Central memory CD4-positive, alpha-beta T cell (primary cell): ENCODE measurements around the gene DCTN5.
"Not testable (repeated sequence)": the region's sequence is repeated elsewhere in the genome, so short reads cannot be mapped to it uniquely, and the experiment has no call there.

Experiments used
- DNase-seq: peaks from one replicate; pipeline ENCODE4 v3.0.0; 2022

Gene DCTN5

DNA sequence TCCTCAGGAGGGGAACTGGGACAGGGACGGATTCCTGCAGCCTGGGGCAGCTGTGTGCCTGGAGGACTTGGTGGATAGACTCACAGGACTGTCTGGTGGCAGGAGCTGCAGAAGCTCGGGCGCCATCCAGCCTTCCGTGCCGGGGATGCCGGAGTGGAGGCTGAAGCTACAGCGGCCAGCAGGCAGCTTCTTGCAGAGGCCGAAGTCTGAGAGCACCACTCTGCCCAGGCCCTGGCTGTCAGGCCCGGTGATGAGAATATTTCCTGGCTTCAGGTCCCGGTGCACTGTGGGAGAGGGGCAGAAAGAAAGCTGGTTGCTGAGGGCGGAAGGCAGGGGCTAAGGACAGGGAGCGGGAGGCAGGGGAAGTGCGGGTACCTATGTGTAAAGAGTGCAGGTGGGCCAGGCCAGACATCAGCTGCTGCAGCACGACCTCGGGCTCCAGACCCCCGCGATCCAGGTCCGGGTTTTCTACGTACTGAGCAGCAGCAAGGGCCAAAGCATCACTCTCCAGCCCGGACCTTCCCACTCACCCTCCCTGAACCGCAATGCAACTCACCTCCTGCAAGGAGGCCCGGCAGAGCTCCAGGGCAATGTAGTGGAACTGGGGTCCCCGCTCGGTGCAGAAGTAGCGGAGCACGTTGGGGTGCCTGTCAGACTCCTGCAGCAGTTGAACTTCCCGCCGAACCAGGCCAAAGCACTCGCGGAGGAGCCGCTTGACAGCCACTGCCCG lies 53.5 kb downstream of the DCTN5 start:
- no peak for DNase-seq

- DNase-seq = no peak
Measured at GRCh38 chr16:23695756-23696155, 54.5 kb downstream of the DCTN5 start.

- DNase-seq = no peak
Measured at GRCh38 chr16:23699100-23699499, 57.8 kb downstream of the DCTN5 start.

DNA sequence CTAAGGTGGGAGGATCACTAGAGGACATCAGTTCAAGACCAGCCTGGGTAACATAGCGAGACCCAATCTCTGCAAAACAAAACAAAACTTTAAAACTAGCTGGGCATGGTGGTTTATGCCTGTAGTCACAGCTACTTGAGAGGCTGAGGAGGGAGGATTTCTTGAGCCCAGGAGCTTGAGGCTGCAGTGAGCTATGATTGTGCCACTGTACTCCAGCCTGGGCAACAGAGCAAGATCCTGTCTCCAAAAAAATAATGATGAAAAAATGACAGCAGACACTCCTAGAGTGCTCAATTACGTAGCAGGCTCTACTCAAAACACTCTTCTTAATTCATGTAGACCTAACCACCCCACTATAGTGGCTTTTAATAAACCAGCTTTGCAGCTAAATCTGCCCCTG lies 58.8 kb downstream of the DCTN5 start:
- no peak for DNase-seq

GRCh38 chr16:23700509-23700908 lies 59.2 kb downstream of the DCTN5 start:
- no peak for DNase-seq

- DNase-seq = no peak
Measured at GRCh38 chr16:23701045-23701444, 59.8 kb downstream of the DCTN5 start.

GRCh38 chr16:23702951-23703350 lies 61.7 kb downstream of the DCTN5 start:
- no peak for DNase-seq

- DNase-seq = no peak
Measured at GRCh38 chr16:23704772-23705516, 63.7 kb downstream of the DCTN5 start.

GRCh38 chr16:23705517-23705902 lies 64.2 kb downstream of the DCTN5 start:
- no peak for DNase-seq

GRCh38 chr16:23706439-23706838 lies 65.2 kb downstream of the DCTN5 start:
- DNase-seq = no peak

- DNase-seq = no peak
Measured at GRCh38 chr16:23709536-23709935, 68.3 kb downstream of the DCTN5 start.

DNA sequence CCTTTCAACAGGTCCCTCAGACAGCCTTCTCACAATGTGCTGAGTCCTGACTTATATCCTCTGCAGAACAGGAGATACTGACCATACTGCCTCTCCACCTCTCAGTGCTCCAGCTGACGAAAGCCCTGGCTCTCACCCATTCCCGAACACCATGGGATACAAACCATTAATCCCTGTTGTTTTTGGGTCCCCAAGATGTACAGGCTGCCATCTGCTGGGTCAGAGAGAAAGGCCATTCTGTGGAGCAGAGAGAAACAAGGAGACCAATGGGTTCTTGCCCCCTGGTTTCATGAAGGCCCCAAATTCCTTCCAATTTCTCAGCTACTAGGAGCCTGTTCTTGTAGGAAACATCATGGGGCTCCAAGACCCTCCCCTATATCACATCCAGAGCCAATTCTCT lies 68.7 kb downstream of the DCTN5 start:
- no peak for DNase-seq

GRCh38 chr16:23710504-23710903 lies 69.2 kb downstream of the DCTN5 start:
- DNase-seq = no peak

- DNase-seq = no peak
Measured at GRCh38 chr16:23711785-23712184, 70.5 kb downstream of the DCTN5 start.

GRCh38 chr16:23712976-23713375 lies 71.7 kb downstream of the DCTN5 start, which contains the start of gene ERN2:
ERN2 (minus strand) TSS chr16:23713222; CDS start chr16:23713187, 35 bp downstream.
- no peak for DNase-seq

GRCh38 chr16:23716484-23716883 lies 75.2 kb downstream of the DCTN5 start:
- no peak for DNase-seq

DNA sequence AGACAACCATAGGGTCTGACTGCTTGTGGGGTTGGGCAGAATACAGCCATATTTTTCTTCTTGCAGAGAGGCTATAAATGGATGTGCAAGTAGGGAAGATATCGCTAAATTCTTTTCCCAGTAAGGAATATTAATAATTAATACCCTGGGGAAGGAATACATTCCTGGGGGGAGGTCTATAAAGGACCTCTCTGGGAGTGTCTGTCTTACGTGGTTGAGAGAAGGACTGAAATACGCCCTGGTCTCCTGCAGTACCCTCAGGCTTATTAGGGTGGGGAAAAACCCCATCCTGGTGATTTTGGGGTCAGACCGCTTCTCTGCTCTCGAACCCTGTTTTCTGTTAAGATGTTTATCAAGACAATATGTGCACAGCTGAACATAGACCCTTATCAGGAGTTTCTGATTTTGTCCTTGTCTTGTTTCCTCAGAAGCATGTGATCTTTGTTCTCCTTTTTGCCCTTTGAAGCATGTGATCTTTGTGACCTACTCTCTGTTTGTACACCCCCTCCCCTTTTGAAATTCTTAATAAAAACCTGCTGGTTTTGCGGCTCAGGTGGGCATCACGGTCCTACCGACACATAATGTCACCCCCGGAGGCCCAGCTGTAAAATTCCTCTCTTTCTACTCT lies 81.5 kb downstream of the DCTN5 start:
- not testable (repeated sequence) for DNase-seq

- no peak for DNase-seq
Measured at GRCh38 chr16:23724096-23724784, 83.0 kb downstream of the DCTN5 start.

- no peak for DNase-seq
Measured at GRCh38 chr16:23724785-23725131, 83.5 kb downstream of the DCTN5 start.

DNA sequence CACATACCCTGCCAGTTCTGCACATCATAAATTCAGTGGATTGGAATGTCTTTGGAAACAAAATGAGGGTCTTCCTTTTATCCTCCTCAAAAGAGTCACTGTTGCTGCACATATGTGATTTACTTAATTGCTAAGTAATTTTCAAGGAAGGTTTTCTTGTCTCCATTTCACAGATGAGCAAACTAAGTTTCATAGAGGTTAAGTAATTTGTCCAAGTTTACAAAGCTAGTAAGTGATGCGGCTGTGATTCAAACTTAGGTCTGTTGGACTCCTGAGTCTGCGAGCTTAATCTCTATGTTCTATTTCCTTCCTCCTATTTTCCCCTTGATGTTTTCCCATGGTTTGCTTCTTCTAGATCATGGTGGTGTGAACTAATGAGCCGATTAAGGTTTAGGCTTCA lies 85.4 kb downstream of the DCTN5 start:
- DNase-seq = no peak
